Ishikawa (cell line): ENCODE results near the gene KCNB1.

Source experiments
- CEBPB ChIP-seq: IDR thresholded peaks from 2 replicates; pipeline ENCODE4 v1.6.1; 2012
- CREB1 ChIP-seq: IDR thresholded peaks from 2 replicates; pipeline ENCODE4 v1.6.1; 2012; ENCODE audit warnings: low read depth
- EGR1 ChIP-seq: IDR thresholded peaks from 2 replicates; pipeline ENCODE4 v1.6.1; 2012
- EP300 ChIP-seq: IDR thresholded peaks from 2 replicates; pipeline ENCODE4 v1.6.1; 2012; ENCODE audit warnings: borderline replicate concordance
- FOXM1 ChIP-seq: IDR thresholded peaks from 2 replicates; pipeline ENCODE4 v1.6.1; 2012; ENCODE audit warnings: low read depth, borderline replicate concordance
- MAX ChIP-seq: IDR thresholded peaks from 2 replicates; pipeline ENCODE4 v1.6.1; 2012
- NFIC ChIP-seq: IDR thresholded peaks from 2 replicates; pipeline ENCODE4 v1.6.1; 2012
- RAD21 ChIP-seq: IDR thresholded peaks from 2 replicates; pipeline ENCODE4 v1.6.1; 2012; ENCODE audit warnings: low read depth
- REST ChIP-seq: IDR thresholded peaks from 2 replicates; pipeline ENCODE4 v1.6.1; 2012; ENCODE audit warnings: low read depth, mild to moderate bottlenecking
- TAF1 ChIP-seq: IDR thresholded peaks from 2 replicates; pipeline ENCODE4 v1.6.1; 2012; ENCODE audit warnings: low read depth, mild to moderate bottlenecking
- TCF12 ChIP-seq: IDR thresholded peaks from 2 replicates; pipeline ENCODE4 v1.6.1; 2012; ENCODE audit warnings: low read depth
- TEAD4 ChIP-seq: IDR thresholded peaks from 2 replicates; pipeline ENCODE4 v1.6.1; 2012
- USF1 ChIP-seq: IDR thresholded peaks from 2 replicates; pipeline ENCODE4 v1.6.1; 2012
- ZBTB7A ChIP-seq: IDR thresholded peaks from 2 replicates; pipeline ENCODE4 v1.6.1; 2012; ENCODE audit warnings: low read depth

The KCNB1 gene

GRCh38 chr20:49316704-49317103 is 165.8 kb downstream of the KCNB1 start:
- TF ChIP-seq REST (no peak), TAF1 (no peak), MAX (no peak), ZBTB7A (no peak), EP300 (no peak), RAD21 (no peak), USF1 (no peak), EGR1 (no peak), NFIC (no peak), FOXM1 (no peak), CREB1 (no peak), CEBPB (no peak), TEAD4 (no peak)

GRCh38 chr20:49315580-49315979 is 166.9 kb downstream of the KCNB1 start:
- TF ChIP-seq MAX (no peak), EGR1 (no peak), RAD21 (no peak), ZBTB7A (no peak), CREB1 (no peak), USF1 (no peak), CEBPB (no peak), REST (no peak), FOXM1 (no peak), TCF12 (no peak)
